Thymus (tissue), 11 donors: ENCODE data around the gene ZMIZ1. TPM values are rescaled to one million over a fixed set of nuclear protein-coding genes. Genes with fewer than 3 reads are reported as not detected.

Experiments used
- DNase-seq, 9 donors: peaks; one replicate each; pipeline ENCODE4 v3.0.0-alpha.2; 2013; ENCODE audit warnings: low spot score in 9 of 9, low read depth in 6 of 9, missing footprints in 1 of 9
- H3K27ac ChIP-seq, 2 donors: one replicate each; pipeline ENCODE4 v1.5.1; 2013; ENCODE audit warnings: control low read depth in 1 of 2, low read depth in 1 of 2, low read length in 1 of 2, mild to moderate bottlenecking in 1 of 2, moderate library complexity in 1 of 2
- H3K27me3 ChIP-seq, 2 donors: one replicate each; pipeline ENCODE4 v1.5.1; 2013; ENCODE audit warnings: low read length in 1 of 2; ENCODE audit not compliant: control insufficient read depth in 2 of 2, insufficient read depth in 1 of 2
- H3K36me3 ChIP-seq, 2 donors: one replicate each; pipeline ENCODE4 v1.5.1; 2013; ENCODE audit warnings: low read length in 1 of 2, mild to moderate bottlenecking in 1 of 2, moderate library complexity in 1 of 2; ENCODE audit not compliant: control insufficient read depth in 2 of 2, insufficient read depth in 2 of 2
- H3K4me1 ChIP-seq, 2 donors: one replicate each; pipeline ENCODE4 v1.5.1; 2013; ENCODE audit warnings: low read length in 2 of 2; ENCODE audit not compliant: control insufficient read depth in 2 of 2, insufficient read depth in 2 of 2
- H3K4me3 ChIP-seq, 2 donors: one replicate each; pipeline ENCODE4 v1.5.1; 2013; ENCODE audit warnings: low read length in 2 of 2, control low read depth in 1 of 2, mild to moderate bottlenecking in 1 of 2
- H3K9me3 ChIP-seq, 2 donors: one replicate each; pipeline ENCODE4 v1.5.1; 2013; ENCODE audit warnings: low read length in 1 of 2, mild to moderate bottlenecking in 1 of 2; ENCODE audit not compliant: control insufficient read depth in 2 of 2, insufficient read depth in 1 of 2
- WGBS: extraction: QIAGEN DNeasy Blood & Tissue Kit; methylation state at CpG from one replicate; pipeline ENCODE4 v1.1.7; 2013; 5-methylcytosine and 5-hydroxymethylcytosine counted together
- polyA plus RNA-seq: library from polyadenylated mRNA; stranded (reverse); fragments of 200-250 nt; gene quantifications from one replicate; pipeline ENCODE4 v1.2.3, GENCODE V29; 2013
- total RNA-seq: library from RNA; stranded (reverse); fragments of 120-200 nt; gene quantifications from one replicate; pipeline ENCODE4 v1.2.4, GENCODE V29; 2013
- donor health status: healthy.

ZMIZ1 gene
- total and polyA plus RNA-seq, 2 donors, result 7.4 to 14.2 TPM

DNA sequence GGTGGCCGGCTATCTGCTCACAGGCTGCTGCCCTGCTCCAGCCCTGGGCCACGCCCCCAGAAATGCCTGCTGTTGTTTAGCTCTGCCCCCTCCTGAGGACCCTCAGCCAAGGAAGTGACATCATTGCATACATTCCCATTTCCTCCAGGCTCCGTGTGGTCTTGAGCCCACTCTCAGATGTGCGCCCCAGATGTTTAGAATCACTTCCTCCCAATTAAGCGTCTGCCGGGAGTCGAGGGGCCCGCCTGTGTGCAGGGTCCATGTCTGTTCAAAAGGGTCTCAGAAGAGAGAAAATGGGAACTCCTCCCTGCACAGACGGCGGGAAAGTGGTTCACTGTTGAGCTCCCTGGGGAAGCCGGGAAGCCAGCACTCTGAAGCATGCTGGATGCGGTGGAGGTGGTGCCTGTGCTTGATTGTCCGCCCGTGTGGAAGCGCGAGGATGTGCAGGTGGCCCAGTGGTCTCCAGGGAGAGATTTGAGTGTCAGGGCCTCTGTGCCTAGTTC, 161.6 kb downstream of the ZMIZ1 start:
- Histone ChIP-seq H3K9me3 (no peaks in the 10 kb centered on the region), H3K4me3 (no peak overlapping the region), H3K4me1 (peaks cover 0 to 16% of the 10 kb centered on the region in 2 donors), H3K27ac (no peak overlapping the region), H3K36me3 (peaks cover 25 to 38% of the 10 kb centered on the region in 2 donors), H3K27me3 (no peaks in the 10 kb centered on the region)
- 82% methylated on average over 16 of the region's 16 CpGs for WGBS
- DNase-seq, result no peak

DNA sequence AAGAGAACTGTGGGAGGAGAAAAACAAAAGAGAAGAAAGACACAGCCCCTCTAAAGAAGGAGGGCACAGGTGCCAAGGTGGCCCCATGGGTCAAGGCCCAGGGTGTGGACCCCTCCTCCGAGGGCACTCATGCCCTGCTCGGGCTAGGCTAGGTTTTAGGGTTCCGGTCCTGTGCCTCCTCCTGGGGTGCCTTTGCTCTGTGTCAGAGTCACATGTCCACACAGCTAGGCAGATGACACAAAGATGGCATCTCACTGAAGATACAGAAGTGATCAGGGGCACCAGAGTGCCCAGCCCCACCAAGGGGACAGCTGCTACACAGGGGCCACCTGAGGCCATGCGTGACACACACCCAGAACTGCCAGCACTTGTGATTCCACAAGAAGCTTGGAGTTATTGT, 162.1 kb downstream of the ZMIZ1 start:
- Histone ChIP-seq H3K27ac (no peak overlapping the region), H3K27me3 (no peaks in the 10 kb centered on the region), H3K36me3 (peaks cover 29 to 33% of the 10 kb centered on the region in 2 donors), H3K4me3 (no peak overlapping the region), H3K9me3 (no peaks in the 10 kb centered on the region), H3K4me1 (peaks cover 0 to 19% of the 10 kb centered on the region in 2 donors)
- over 99% methylated on average over 4 of the region's 4 CpGs for WGBS
- no peak for DNase-seq

DNA sequence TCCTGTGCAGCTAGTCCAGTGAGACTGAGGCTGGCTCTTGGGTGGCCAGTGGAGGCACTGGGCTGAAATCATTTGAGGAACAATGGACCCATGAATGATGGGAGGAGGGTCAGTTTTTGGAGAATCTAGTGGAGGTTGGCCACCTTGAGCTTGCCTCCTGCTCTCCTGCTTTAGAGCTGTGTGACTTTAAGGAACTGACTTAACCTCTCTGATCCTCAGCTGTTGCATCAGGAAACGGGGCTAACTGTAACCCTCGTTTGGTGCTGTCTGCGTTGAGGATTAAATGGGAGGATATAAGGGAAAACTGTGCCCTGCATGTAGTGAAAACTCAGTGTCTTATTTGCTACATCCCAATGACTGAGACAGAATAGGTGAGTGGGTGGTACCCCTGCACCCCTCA, 163.1 kb downstream of the ZMIZ1 start:
- no peak for DNase-seq
- WGBS, result 92% methylated on average over 3 of the region's 3 CpGs
- no peak overlapping the region for H3K4me3 ChIP-seq
- peaks cover 0 to 20% of the 10 kb centered on the region in 2 donors for H3K4me1 ChIP-seq
- H3K27ac ChIP-seq, result no peak overlapping the region
- H3K27me3 ChIP-seq, result no peaks in the 10 kb centered on the region
- H3K36me3 ChIP-seq, result peaks cover 24 to 31% of the 10 kb centered on the region in 2 donors
- no peaks in the 10 kb centered on the region for H3K9me3 ChIP-seq

DNA sequence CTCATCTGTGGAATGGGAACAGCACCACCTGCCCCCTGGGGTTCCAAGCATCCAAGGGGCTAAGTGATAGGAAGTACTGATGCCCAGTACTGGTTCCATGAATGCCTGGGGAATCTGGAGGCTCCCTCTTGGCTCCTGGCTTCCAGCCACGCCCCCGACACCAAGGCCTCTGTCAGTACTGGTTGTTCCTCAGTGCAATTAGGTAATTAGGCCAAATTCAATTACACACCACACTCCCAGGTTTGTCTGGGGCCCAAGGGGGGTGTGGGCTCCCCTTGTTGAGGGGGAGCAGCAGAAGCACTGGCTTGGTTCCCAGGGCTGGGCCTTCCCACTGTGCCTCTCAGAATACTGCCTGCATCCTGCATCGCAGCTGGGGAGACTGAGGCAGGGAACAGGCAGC, 164.1 kb downstream of the ZMIZ1 start:
- H3K27ac ChIP-seq, result no peak overlapping the region
- peaks cover 0 to 26% of the 10 kb centered on the region in 2 donors for H3K4me1 ChIP-seq
- 98% methylated on average over 3 of the region's 3 CpGs for WGBS
- no peak for DNase-seq
- no peaks in the 10 kb centered on the region for H3K27me3 ChIP-seq
- no peak overlapping the region for H3K4me3 ChIP-seq
- no peaks in the 10 kb centered on the region for H3K9me3 ChIP-seq
- H3K36me3 ChIP-seq, result peaks cover 24 to 33% of the 10 kb centered on the region in 2 donors

DNA sequence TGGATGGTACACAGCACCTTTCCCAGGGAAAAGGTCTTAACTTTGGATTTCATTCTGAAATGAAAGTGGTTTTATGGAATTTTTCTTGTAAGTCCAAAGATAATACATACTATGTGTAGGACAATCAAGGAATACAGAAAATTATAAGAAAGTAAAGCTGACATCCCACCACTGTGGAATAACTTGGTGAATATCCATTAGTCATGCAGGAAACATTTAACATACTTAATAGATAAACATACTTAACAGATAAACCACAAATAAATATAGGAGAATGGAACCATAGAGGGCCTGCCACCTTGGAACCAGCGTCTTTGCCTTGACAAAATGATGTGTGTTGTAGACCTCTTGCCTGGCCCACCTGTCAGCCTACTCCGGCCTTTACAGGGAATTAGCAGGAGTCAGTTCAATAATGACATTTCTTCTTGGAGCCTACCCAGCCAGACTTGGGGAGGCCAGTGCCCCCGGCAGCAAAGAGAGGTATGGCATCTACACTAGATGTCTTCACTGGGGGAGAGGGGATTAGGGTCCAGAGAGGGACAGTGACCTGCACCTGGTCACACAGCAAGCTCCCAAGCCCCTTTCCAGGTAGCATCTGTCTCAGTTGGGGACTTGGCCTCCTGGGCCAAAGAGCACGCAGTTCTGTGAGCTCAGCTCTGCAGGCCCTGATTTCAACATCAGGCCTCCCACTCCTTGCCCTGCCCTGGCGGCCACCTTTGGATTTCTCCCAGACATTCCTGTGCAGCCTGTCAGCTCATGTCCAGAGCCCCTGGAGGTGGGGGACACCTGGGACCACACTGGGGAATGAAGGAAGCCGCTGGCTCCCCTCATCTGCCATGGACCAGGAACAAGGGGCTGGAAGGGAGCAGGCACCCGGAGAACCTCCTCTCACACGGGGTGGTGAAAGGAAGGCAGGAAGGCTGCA, 165.9 kb downstream of the ZMIZ1 start:
- Histone ChIP-seq H3K4me3 (no peak overlapping the region), H3K4me1 (peaks cover 0 to 20% of the 10 kb centered on the region in 2 donors), H3K27ac (no peak overlapping the region), H3K9me3 (no peaks in the 10 kb centered on the region), H3K27me3 (no peaks in the 10 kb centered on the region), H3K36me3 (peaks cover 13 to 33% of the 10 kb centered on the region in 2 donors)
- 94% methylated on average over 8 of the region's 8 CpGs for WGBS
- DNase-seq, result no peak

DNA sequence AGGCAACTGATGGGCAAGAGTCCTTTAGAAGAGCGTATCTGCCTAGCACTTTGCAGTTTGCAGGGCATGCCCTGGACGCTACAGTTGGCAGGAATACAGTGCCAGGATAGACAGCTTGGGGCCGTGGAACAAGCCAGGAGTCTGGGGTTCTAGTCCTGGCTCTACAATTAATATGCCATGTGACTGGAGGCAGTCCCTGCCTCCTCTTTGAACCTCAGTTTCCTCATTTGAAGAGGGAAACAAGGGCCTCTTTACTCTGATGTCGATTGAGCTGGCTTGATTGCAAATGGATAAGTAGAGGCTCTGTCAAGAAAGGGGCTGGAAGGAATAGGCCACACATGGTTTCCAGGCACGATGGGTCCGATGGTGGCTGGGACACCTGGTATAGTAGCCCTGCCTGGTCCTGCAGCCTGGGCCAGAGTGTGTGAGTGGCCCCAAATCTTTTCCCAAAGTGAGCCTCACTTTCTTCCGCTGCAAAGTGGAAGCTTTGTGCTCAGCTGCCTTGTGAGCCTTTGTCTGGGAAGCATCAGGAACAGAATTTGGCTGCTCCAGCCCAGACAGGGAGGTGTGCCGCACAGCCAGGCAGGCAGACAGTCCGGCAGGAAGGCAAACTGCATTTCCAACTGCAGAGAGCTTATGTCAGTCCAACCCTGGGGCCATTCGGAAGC, 167.1 kb downstream of the ZMIZ1 start:
- peaks cover 7 to 24% of the 10 kb centered on the region in 2 donors for H3K36me3 ChIP-seq
- WGBS, result 94% methylated on average over 10 of the region's 10 CpGs
- H3K9me3 ChIP-seq, result no peaks in the 10 kb centered on the region
- H3K27me3 ChIP-seq, result peaks cover 0 to 3% of the 10 kb centered on the region in 2 donors
- peaks cover 0 to 16% of the 10 kb centered on the region in 2 donors for H3K4me1 ChIP-seq
- no peak overlapping the region for H3K4me3 ChIP-seq
- H3K27ac ChIP-seq, result no peak overlapping the region
- DNase-seq, result no peak

DNA sequence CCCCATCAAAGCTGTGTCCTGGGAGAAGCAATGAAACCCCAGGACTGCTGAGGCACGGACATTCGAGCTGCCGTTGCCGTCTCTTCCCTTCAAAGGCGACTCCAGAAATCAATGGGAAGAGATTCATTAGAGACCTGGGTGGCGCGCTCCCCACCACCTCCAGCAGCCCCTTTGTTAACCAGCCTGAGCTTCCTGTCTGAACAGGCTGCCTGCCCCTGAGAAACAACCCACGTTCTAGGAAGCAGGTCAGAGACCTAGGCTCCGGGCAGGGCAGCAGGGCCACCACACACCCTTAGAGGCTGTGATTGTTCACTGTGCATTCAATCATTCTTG, 167.6 kb downstream of the ZMIZ1 start:
- WGBS, result 88% methylated on average over 9 of the region's 9 CpGs
- no peak for DNase-seq
- no peak overlapping the region for H3K4me3 ChIP-seq
- no peaks in the 10 kb centered on the region for H3K9me3 ChIP-seq
- peaks cover 0 to 21% of the 10 kb centered on the region in 2 donors for H3K4me1 ChIP-seq
- H3K27ac ChIP-seq, result no peak overlapping the region
- peaks cover 7 to 22% of the 10 kb centered on the region in 2 donors for H3K36me3 ChIP-seq
- peaks cover 0 to 7% of the 10 kb centered on the region in 2 donors for H3K27me3 ChIP-seq

DNA sequence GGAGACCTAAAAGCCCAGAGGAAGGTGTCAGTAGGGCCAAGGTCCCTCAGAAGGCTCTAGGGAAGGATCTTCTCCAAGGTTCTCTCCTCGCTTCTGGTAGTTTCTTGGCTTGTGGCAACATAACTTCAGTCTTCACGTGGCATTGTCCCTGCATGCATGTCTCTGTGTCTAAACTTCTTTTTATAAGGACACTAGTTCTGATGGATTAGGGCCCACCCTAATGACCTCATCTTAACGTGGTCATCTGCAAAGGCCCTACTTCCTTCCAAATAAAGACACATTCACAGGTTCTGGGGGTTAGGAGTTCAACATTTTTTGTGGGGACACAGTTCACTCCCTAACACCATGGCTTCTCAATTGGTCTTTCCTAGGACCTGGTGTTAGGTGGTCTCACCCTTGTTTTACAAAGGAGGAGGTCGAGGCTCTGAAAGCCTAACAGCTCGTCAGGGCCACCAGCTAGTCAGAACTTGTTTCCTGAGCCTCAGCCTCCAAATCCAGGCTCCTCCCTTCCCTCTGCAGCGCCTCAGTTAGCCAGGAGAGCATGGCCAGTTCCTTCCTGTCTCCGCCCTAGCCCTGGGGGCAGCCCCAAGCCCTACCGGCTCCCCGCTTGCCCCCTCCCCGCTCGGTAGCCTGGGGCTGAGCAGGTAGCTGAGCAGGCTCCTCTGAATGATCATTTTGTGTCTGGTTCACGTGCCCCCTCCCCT, 168.8 kb downstream of the ZMIZ1 start:
- H3K27me3 ChIP-seq, result peaks cover 0 to 18% of the 10 kb centered on the region in 2 donors
- no peak for DNase-seq

More for the DNA sequence above, 168.8 kb downstream of the ZMIZ1 start:
- no peaks in the 10 kb centered on the region for H3K9me3 ChIP-seq
- no peak overlapping the region for H3K4me3 ChIP-seq
- 92% methylated on average over 12 of the region's 12 CpGs for WGBS
- peaks cover 5 to 32% of the 10 kb centered on the region in 2 donors for H3K4me1 ChIP-seq
- H3K36me3 ChIP-seq, result peaks cover 7 to 19% of the 10 kb centered on the region in 2 donors
- H3K27ac ChIP-seq, result peak overlapping the region in 1 of 2 donors; percentile 9
